NCI-H460 (cell line): ENCODE results near the gene MCTP1. TPM values are rescaled to one million over a fixed set of nuclear protein-coding genes. Genes with fewer than 3 reads are reported as not detected.

ENCODE experiments used
- DNase-seq: peaks from one replicate; pipeline ENCODE4 v3.0.0-alpha.2; 2016; ENCODE audit warnings: low read depth; ENCODE audit errors: extremely low read depth
- small RNA-seq, 2 experiments: library from RNA; depleted of rRNA; stranded (forward); fragments of <200 nt; gene quantifications; one replicate each; pipeline ENCODE3, GENCODE V24; 2014
- total RNA-seq: library from RNA; depleted of rRNA; stranded (reverse); fragments of >200 nt; shearing (Covaris generic); gene quantifications from 2 replicates; pipeline ENCODE4 v1.2.3, GENCODE V29; 2014; rRNA removed

MCTP1 gene
- total RNA-seq, 1 experiment from 2014 or later = 46.4 TPM

DNA sequence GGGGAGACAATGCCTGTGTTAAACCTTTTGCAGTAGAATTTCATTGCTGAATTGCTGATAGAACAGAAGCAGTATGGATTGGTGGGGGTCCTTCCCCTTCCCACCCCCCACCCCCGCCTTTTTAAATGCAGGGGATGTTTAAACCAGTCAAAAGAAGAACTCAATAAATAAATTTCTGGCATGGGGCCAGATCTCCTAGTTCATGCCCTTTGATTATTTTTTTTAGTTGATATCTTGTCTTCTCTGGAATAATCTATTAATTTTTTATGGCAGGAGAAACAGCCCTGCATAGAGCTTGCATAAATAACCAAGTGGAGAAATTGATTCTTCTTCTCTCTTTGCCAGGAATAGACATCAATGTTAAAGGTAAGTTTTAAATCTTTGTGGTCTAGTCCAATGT, 593.6 kb downstream of the MCTP1 start:
- DNase-seq = no peak

DNA sequence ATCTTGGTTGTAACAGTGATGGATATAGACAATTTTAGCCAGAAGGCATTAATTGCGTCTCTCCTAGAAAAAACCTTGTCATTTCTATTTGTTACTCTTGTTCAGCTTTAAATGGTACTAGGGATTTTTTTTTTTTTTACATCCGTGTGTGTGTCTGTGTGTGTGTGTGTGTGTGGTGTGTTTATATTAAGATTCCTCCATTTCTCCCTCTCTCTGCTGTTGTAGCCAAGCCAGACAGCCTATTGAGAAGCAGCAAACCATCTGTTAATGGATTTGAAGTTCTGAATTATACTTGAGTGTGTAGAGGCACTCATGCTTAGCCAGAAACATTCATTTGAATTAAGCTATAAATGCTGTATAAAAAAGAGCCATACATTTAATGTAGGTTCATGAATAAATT, 594.1 kb downstream of the MCTP1 start:
- DNase-seq = no peak

DNA sequence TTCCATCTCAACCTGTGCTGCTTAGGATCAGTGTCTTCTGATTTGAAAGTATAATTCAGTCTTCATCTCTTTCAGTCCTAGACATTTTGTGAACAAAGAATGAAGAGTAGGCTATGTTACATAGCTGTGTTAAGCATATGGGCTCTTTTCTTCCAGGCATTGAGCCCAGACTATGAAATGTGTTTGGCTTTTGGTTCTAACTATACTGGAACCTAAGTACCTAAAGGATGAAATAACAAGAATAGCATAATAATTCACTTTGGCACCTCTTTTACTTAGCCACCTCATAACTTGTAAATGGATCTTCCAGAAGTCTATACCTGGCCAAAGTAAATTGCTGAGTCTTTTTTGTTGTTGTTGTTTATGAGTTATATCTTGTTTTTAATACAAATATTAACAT, 595.0 kb downstream of the MCTP1 start:
- no peak for DNase-seq

DNA sequence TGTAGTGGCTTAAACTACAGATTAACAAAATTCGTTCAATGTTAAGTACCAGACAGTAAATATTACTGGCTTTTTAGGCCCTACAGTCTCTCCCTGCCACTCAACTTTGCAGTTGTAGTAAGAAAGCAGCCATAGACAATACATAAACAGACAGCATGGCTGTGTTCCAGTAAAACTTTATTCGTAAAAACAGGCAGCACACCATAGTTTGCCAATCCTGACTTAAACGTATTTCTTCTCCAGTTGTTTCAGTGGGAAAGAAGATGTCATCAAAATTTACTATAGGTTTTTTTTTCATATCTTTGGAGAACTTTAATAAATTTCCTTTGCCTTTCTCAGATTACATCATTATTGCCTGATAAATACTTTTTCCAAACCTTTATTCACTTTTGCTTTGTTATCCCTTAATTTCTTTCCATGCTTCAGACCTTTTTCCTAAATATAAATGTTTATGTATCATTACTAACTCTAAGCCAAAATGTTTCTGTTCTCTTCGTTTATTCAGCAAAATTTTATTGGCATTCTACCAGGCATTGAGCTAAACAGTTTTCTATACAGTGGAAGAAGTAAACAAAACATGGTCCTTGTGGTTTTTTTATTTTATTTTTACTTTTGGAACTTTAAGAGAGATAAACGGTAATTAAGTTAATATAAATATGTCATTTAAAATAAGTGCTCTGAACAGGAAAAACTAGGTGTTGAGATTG, 601.9 kb downstream of the MCTP1 start:
- no peak for DNase-seq

DNA sequence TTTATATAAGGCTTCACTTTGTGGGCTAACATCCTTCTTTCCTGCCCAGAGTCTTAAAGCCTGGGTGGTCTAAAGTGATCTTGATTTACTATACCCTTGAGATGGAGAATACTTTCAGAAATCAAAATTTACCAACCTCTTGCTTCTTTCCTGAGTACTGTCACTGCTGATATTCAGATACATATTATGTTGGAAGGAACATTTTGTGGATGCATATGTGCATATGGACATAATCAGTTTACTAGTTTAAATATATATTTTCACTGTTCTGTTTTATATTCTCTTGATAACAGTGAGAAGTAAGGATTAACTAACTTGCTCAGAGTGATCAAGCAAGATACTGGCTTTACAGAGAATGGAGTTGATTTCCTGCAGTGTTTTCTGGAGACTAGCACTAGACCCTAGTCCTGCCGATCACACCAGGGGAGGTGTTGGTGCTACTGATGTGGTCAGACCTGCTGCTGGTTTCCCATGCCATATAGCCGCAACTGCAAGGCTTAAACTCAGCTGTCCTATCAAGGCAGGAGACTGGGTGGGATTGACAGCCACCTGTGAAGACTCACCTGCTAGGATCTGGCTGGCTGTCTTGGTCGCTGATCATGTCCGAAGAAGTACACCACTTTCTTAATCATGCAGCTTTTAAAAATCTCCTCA, 608.8 kb downstream of the MCTP1 start:
- no peak for DNase-seq

DNA sequence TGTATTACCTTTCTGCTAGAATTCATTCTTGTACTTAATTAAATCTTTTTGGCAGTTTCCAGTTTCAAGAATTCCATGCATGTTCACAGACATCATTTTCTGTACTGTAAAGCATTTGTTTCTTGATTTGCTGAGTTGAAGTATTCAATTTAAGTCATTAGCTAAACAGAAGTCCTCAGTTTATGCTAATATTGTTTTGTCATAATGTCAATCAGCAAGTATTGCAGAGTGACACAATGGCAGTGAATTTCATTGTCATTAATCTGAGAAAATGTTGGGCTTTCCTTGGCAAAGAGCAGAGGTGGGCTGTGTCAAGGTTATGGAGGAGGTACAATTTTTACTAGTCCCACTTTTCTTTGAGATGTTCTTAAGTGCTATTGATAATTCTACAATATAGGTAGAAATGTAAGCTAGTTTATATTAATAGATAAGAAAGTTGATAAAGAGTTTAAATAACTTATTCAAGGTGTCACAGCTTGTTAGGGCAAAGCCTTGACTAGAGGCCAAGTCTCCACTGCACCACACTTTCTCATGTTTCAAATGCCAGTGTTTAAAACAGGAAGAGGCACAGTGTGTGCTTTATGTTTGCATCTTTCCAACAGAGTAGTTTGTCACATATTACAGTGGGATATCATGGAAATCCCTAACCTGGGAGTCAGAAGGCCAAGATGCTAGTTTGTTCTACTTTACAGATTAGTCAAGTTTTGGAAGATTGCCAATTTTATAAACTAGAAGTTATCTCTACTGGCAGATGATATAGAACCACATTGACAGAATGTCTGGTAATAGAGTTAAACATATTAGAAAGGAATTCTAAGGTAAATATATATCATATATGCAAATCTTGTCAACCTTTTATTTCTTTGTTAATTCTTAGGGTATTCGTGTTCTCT, 610.2 kb downstream of the MCTP1 start:
- no peak for DNase-seq

DNA sequence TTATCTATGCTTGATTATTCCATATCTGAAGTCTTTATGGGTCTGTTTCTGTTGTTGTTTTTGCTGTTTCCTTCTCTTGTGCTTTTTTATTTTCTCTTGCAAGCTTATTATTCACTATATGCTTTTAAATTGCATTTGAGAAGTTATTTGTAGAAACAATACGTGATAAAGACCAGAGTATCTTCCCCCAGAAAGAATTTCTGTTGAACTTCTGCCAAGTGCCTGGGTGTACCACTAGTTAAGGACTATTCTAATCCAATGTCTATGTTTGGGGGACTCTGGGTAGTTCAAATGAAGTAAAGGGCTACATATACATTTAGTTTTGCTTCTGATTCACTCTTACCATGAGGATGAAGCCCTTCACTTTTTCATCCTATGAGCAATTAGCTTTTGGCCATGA, 612.1 kb downstream of the MCTP1 start:
- no peak for DNase-seq

DNA sequence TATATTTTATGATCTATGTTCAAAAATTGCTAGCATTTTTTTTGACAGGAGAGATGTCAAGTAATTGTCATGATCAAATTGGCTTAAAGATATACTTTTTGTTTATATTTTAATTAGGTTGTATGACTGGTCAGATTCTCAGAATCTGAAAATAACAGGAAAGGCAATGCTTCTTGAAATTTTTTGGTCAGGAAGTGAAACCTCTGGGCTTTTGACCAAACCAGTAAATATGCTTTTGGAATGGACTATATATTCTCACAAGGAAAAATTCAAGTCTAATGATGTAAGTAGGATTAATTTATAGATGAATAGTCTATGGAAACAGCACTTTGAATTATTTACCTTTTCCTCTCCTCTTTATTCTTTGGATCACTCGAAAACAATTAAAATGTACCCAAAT, 614.2 kb downstream of the MCTP1 start:
- no peak for DNase-seq

DNA sequence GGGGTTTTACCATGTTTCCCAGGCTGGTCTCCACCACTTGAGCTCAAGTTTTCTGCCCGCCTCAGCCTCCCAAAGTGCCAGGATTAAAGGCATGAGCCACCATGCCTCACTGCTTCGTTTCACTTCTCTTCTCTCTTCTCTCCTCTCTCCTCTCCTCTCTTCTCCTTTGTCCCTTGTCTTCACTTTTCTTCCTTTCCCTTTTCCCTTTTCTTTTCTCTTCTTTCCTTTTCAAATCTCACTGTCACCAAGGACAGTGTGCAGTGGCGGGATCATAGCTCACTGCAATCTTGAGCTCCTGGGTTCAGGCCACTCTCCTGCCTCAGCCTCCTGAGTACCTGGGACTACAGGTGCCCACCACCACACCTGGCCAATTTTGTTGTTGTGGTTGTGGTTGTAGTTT, 617.0 kb downstream of the MCTP1 start:
- no peak for DNase-seq

DNA sequence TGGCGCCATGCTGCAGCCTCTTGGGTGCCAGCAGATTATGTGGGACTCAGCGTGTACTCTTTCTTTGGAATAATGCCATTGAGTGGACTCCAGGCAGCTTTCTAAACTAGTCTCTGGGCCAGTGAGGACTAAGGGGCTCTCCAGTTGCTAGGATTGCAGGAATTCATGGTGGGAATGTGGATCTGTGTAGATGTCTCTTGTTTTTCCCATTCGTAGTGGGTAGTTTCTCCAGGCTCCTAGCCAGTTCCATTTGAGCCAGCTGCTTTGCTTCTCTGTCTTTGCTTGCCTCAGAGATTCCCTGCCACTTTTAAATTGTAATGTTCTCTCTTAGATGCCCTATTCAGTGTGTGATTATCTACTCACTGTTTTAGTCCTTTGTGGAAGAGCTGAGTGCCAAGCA, 623.8 kb downstream of the MCTP1 start:
- DNase-seq = no peak

DNA sequence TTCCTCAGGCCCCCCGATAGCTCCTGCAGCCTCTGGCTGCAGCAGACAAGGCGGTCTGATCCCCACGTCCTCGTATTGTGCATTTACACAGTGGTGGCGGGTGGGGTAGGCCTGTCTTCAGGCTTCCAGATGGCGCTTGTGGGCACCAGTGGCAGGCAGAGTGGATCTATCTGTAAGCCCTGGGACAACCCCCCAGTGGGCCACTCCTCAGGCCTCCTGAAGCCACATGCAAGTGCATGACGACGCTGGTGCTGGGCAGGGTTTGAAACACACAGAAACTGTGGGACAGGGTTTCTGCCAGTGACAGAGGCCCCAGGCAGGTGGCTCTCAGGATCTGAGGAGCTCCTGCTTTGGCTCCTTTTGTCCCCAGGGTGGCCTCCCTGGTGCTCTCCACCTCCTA, 624.4 kb downstream of the MCTP1 start:
- no peak for DNase-seq

DNA sequence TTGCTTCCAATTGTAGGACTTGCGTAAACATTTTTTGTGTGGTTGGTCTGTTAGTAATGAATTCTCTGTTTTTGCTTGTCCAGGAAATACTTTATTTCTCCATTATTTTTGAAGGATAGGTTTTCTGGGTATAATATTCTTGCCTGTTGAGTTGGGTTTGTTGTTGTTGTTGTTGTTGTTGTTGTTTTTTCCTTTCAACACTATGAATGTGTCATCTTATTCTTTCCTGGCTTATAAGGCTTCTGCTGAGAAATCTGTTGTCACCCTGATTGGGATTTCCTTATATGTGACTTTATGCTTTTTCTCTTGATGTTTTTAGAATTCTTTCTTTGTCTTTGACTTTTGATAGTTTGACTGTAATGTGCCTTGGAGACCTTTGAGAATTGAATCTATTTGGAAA, 626.6 kb downstream of the MCTP1 start:
- DNase-seq = no peak

Small RNA genes lying within 50 kb of the gene (small RNA-seq; reads per million reads assigned to genes)
- gene RF02271 = 0 reads per million in 2 experiments

Other genes with a start within 250 kb of the MCTP1 start
- 0.30 TPM in 1 of 2 replicates, not detected in the other for gene FAM81B, start 106.3 kb upstream of the MCTP1 start, total RNA-seq